ENCODE data around the gene PTGR3. TPM values are rescaled to one million over a fixed set of nuclear protein-coding genes. Genes with fewer than 3 reads are reported as not detected.

Gene PTGR3
- total RNA-seq, 1 donor from 2014 or later, result 19.3 TPM

GRCh38 chr18:75235896-75236295 lies 27.0 kb upstream of the PTGR3 start:
- no peak for ATAC-seq (ENCODE audit: low read depth)
- no peak for TF ChIP-seq CTCF (IDR thresholded peaks at IDR 0.05)
- no peak overlapping the region for H3K4me3 Mint-ChIP-seq
- intact Hi-C loops (cut with micrococcal nuclease), result no loop called here
- POLR2A ChIA-PET, result no interaction called here
- peaks cover 4% of the 10 kb centered on the region for H3K36me3 Mint-ChIP-seq (ENCODE audit: low read depth)
- no peak overlapping the region for H3K27ac Mint-ChIP-seq
- no peaks in the 10 kb centered on the region for H3K9me3 Mint-ChIP-seq
- peaks cover 3% of the 10 kb centered on the region for H3K4me1 Mint-ChIP-seq
- DNase-seq, result no peak
- no peaks in the 10 kb centered on the region for H3K27me3 Mint-ChIP-seq
- CTCF ChIA-PET, result no interaction called here

DNA sequence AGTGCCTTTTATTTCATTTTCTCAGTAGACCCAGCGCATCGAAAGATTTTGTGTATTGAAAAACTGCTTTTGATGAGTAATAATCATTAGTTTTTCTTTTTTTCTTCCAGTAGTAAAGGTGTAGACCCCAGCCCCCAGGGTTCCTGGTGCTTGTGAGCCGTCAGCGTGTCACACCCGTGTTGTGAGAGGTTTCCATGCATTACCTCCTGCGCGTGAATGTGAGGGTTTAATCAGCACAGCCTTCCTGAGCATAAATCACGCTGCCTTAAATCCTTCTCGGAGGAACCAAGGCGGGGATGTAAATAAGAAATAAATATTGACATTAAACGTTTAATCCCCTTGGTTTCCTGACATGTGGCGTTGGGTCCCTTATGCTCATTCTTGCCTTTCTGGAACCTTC lies 26.0 kb upstream of the PTGR3 start:
- H3K4me1 Mint-ChIP-seq, result peaks cover 3% of the 10 kb centered on the region
- no peaks in the 10 kb centered on the region for H3K9me3 Mint-ChIP-seq

GRCh38 chr18:75231053-75231406 lies 22.1 kb upstream of the PTGR3 start:
- Mint-ChIP-seq H3K36me3 (ENCODE audit: low read depth) (peaks cover 2% of the 10 kb centered on the region), H3K9me3 (no peaks in the 10 kb centered on the region), H3K4me1 (peaks cover 9% of the 10 kb centered on the region), H3K27me3 (no peaks in the 10 kb centered on the region), H3K4me3 (no peak overlapping the region), H3K27ac (no peak overlapping the region)
- TF ChIP-seq CTCF (IDR thresholded peaks at IDR 0.05), result no peak
- DNase-seq (no peak), ATAC-seq (ENCODE audit: low read depth) (no peak)
- CTCF ChIA-PET, result interaction anchor here (0.9 kb wide), 1 partner anchor 58 kb away, joined by 3 read pairs; no protein-coding TSS in a partner anchor
- intact Hi-C loops (cut with micrococcal nuclease), result no loop called here
- POLR2A ChIA-PET, result no interaction called here

More for the DNA sequence above, 26.0 kb upstream of the PTGR3 start:
- ChIA-PET POLR2A (no interaction called here), CTCF (no interaction called here)
- TF ChIP-seq CTCF (IDR thresholded peaks at IDR 0.05), result no peak
- Mint-ChIP-seq H3K4me3 (no peak overlapping the region), H3K36me3 (ENCODE audit: low read depth) (peaks cover 4% of the 10 kb centered on the region), H3K27me3 (no peaks in the 10 kb centered on the region), H3K27ac (no peak overlapping the region)
- intact Hi-C loops (cut with micrococcal nuclease), result no loop called here
- no peak for DNase-seq
- ATAC-seq (ENCODE audit: low read depth), result no peak

GRCh38 chr18:75230163-75231052 lies 21.5 kb upstream of the PTGR3 start:
- peaks cover 6% of the 10 kb centered on the region for H3K4me1 Mint-ChIP-seq

More at GRCh38 chr18:75230163-75231052, 21.5 kb upstream of the PTGR3 start:
- no peak for TF ChIP-seq CTCF (IDR thresholded peaks at IDR 0.05)
- H3K27me3 Mint-ChIP-seq, result no peaks in the 10 kb centered on the region
- H3K27ac Mint-ChIP-seq, result no peak overlapping the region
- DNase-seq (no peak), ATAC-seq (ENCODE audit: low read depth) (no peak)
- ChIA-PET CTCF (interaction anchor here (0.9 kb wide), 1 partner anchor 57 kb away, joined by 3 read pairs; no protein-coding TSS in a partner anchor), POLR2A (no interaction called here)
- no peak overlapping the region for H3K4me3 Mint-ChIP-seq
- intact Hi-C loops (cut with micrococcal nuclease), result no loop called here
- H3K36me3 Mint-ChIP-seq (ENCODE audit: low read depth), result peaks cover 2% of the 10 kb centered on the region
- H3K9me3 Mint-ChIP-seq, result no peaks in the 10 kb centered on the region

Measured in activated B cell treated with CpG ODN at 0.5 μM for 24 hours (primary cell).